ENCODE results near the gene SP1.
"Not testable (repeated sequence)": the region's sequence is repeated elsewhere in the genome, so short reads cannot be mapped to it uniquely, and the experiment has no call there.

Gene SP1

DNA sequence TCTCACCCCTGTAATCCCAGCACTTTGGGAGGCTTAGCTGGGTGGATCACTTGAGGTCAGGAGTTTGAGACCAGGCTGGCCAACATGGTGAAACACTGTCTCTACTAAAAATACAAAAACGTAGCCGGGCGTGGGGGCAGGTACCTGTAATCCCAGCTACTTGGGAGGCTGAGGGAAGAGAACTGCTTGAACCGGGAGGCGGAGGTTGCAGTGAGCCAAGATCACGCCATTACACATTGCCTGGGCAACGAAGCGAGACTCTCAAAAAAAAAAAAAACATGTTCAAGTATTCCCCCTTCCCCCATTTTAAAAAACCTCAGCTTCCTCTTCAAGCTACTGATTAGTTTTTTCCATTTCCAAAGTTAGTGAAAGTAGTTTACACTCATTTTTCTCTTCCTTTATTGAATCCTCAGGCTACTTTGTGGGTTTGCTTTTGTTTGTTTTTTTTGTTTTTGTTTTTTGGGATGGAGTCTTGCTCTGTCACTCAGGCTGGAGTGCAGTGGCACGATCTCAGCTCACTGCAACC, 37.4 kb downstream of the SP1 start:
- H3K27me3 Mint-ChIP-seq, H3K36me3 Mint-ChIP-seq, H3K9me3 Mint-ChIP-seq: not testable (repeated sequence)
- H3K4me1 Mint-ChIP-seq = peaks cover 70% of the 10 kb centered on the region
- peak overlapping the region; percentile 34 for H3K4me3 Mint-ChIP-seq
- peak overlapping the region; percentile 86 for H3K27ac Mint-ChIP-seq

- Mint-ChIP-seq H3K36me3 (no peaks in the 10 kb centered on the region), H3K4me1 (peaks cover 62% of the 10 kb centered on the region), H3K9me3 (no peaks in the 10 kb centered on the region), H3K4me3 (no peak overlapping the region), H3K27me3 (no peaks in the 10 kb centered on the region), H3K27ac (no peak overlapping the region)
These were observed 38.2 kb downstream of the SP1 start for GRCh38 chr12:53418221-53418620.

DNA sequence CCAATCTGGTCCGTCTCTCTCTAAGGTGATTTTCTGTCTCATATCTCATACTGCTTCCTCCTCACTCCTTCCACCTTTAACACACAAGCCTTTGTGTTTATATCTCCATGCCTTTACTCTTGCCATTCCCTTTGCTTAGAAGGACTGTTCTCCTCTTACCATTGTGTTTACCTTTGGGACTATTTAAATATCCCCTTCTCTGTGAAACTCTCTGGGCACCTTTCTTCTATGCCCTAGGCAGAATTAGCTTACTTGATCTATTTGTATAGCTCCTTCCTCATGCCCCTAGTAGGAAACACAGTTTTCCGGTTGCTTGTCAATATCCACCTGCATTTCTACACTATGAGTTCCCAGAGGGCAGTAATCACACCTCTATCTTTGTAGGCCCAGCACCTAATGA, 39.8 kb downstream of the SP1 start:
- H3K36me3 Mint-ChIP-seq = no peaks in the 10 kb centered on the region
- H3K9me3 Mint-ChIP-seq = no peaks in the 10 kb centered on the region
- no peak overlapping the region for H3K27ac Mint-ChIP-seq
- no peaks in the 10 kb centered on the region for H3K27me3 Mint-ChIP-seq
- H3K4me1 Mint-ChIP-seq = peaks cover 47% of the 10 kb centered on the region
- no peak overlapping the region for H3K4me3 Mint-ChIP-seq

DNA sequence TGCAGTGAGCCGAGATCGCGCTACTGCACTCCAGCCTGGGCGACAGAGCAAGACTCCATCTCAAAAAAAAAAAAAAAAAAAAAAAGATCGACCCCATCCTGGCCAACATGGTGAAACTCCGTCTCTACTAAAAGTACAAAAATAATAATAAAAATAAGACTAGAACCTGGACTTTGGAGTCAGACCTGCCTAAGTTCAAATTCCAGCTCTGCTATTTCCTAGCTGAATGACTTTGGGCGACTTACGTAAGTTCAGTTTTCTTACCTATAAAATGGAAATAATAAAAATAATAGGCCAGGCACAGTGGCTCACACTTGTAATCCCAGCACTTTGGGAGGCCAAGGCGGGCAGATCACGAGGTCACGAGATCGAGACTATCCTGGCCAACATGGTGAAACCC, 42.3 kb downstream of the SP1 start:
- H3K4me3 Mint-ChIP-seq, H3K9me3 Mint-ChIP-seq, H3K27ac Mint-ChIP-seq, H3K27me3 Mint-ChIP-seq, H3K36me3 Mint-ChIP-seq: not testable (repeated sequence)
- peaks cover 29% of the 10 kb centered on the region for H3K4me1 Mint-ChIP-seq

GRCh38 chr12:53423597-53423996, 43.6 kb downstream of the SP1 start, which contains the start of gene AMHR2:
TSS of gene AMHR2 (plus strand) at chr12:53423855. CDS start at chr12:53423935, 80 bp downstream.
- H3K9me3 Mint-ChIP-seq = no peaks in the 10 kb centered on the region
- H3K27ac Mint-ChIP-seq = no peak within 1 kb of the TSS
- peaks cover 25% of the 10 kb centered on the region for H3K4me1 Mint-ChIP-seq
- H3K36me3 Mint-ChIP-seq = no peaks in the 10 kb centered on the region
- no peak within 1 kb of the TSS for H3K4me3 Mint-ChIP-seq
- H3K27me3 Mint-ChIP-seq = no peaks in the 10 kb centered on the region

DNA sequence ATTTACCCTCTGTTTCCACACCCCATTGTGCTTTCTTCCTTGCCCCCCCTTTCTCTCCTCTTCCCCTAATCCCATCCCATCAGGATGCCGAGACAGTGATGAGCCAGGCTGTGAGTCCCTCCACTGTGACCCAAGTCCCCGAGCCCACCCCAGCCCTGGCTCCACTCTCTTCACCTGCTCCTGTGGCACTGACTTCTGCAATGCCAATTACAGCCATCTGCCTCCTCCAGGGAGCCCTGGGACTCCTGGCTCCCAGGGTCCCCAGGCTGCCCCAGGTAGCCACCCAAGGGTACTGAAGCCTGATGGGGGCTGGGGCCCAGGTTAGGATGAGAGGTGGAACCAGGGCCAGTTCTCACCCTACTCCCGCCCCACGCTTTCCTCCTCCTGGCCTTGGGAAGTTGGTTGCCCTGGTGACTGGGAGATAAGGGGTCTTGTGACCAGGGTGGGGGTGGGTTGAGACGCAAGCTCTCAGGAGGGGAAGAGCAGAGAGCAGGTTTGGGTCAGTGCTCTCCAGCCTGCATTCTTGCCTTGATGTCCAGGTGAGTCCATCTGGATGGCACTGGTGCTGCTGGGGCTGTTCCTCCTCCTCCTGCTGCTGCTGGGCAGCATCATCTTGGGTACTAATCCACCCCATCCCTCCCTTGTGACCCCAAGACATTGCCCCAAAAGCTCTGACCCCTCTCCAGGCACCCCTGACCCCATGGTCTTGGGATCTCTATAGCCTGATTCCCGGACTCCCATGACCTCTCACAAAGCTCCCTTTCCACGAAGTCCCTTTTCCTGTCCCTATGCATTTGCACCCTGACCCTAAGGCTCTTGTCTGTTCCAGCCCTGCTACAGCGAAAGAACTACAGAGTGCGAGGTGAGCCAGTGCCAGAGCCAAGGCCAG, 44.9 kb downstream of the SP1 start:
- H3K9me3 Mint-ChIP-seq = no peaks in the 10 kb centered on the region
- H3K27ac Mint-ChIP-seq = no peak overlapping the region
- no peaks in the 10 kb centered on the region for H3K27me3 Mint-ChIP-seq
- peaks cover 15% of the 10 kb centered on the region for H3K4me1 Mint-ChIP-seq
- H3K4me3 Mint-ChIP-seq = no peak overlapping the region
- no peaks in the 10 kb centered on the region for H3K36me3 Mint-ChIP-seq

GRCh38 chr12:53425515-53426150, 45.7 kb downstream of the SP1 start:
- H3K36me3 Mint-ChIP-seq = no peaks in the 10 kb centered on the region
- no peak overlapping the region for H3K4me3 Mint-ChIP-seq
- H3K9me3 Mint-ChIP-seq = no peaks in the 10 kb centered on the region
- peaks cover 15% of the 10 kb centered on the region for H3K4me1 Mint-ChIP-seq
- no peaks in the 10 kb centered on the region for H3K27me3 Mint-ChIP-seq
- no peak overlapping the region for H3K27ac Mint-ChIP-seq

DNA sequence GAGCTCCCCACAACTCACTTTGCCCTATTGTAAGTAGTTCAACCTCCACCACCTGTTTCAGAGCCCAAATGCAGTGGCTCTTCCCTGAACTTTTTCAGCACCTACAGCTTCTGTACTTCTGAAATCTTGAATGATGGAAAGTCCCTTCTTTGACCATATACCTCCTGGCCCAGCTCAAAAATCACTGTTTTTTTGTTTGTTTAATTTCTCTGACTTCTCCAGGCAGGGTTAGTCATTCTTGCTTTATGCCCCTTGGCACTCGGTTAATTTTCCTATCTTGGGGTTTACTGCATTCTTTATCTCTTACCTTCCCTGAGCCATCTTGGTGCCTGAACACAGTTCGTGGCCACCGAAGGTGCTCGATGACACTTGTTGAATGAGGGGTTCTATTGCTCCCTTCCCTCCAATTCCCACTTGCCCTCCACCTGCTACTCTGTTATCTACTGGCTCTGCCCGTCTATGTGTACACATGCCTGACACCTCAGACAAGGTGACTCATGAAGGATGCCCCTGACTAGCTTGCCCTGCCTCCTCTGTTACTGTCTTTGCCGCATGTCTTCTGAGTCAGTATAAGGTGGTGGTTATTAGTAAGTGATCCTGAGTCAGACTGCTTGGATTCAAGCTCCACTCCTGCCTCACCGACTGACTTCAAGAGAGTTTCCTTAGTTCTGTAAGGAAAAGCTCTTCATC, 48.1 kb downstream of the SP1 start:
- H3K4me3 Mint-ChIP-seq = no peak overlapping the region
- no peaks in the 10 kb centered on the region for H3K27me3 Mint-ChIP-seq
- no peaks in the 10 kb centered on the region for H3K9me3 Mint-ChIP-seq
- H3K4me1 Mint-ChIP-seq = peaks cover 9% of the 10 kb centered on the region
- H3K27ac Mint-ChIP-seq = peak overlapping the region; percentile 87
- H3K36me3 Mint-ChIP-seq = no peaks in the 10 kb centered on the region

DNA sequence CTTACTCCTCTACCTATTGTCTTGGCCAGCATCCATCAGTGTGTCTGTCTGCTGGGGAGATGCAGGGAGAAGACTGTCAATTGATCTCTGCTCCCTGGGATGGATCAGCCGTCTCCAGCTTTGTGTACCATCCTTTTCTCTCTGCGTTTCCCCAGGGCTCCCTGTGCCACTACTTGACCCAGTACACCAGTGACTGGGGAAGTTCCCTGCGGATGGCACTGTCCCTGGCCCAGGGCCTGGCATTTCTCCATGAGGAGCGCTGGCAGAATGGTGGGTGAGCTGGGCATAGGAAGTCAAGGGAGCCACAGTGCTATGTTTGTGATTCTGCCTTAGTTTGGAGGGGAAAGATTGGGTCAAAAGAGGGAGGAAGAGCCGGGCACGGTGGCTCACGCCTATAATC, 48.8 kb downstream of the SP1 start:
- no peak overlapping the region for H3K27ac Mint-ChIP-seq
- H3K4me3 Mint-ChIP-seq = no peak overlapping the region
- H3K9me3 Mint-ChIP-seq = no peaks in the 10 kb centered on the region
- no peaks in the 10 kb centered on the region for H3K27me3 Mint-ChIP-seq
- H3K36me3 Mint-ChIP-seq = no peaks in the 10 kb centered on the region
- peaks cover 9% of the 10 kb centered on the region for H3K4me1 Mint-ChIP-seq

GRCh38 chr12:53430116-53430515, 50.1 kb downstream of the SP1 start:
- no peaks in the 10 kb centered on the region for H3K9me3 Mint-ChIP-seq
- no peak overlapping the region for H3K4me3 Mint-ChIP-seq
- no peak overlapping the region for H3K27ac Mint-ChIP-seq
- H3K4me1 Mint-ChIP-seq = peaks cover 9% of the 10 kb centered on the region
- H3K36me3 Mint-ChIP-seq = no peaks in the 10 kb centered on the region
- H3K27me3 Mint-ChIP-seq = no peaks in the 10 kb centered on the region

DNA sequence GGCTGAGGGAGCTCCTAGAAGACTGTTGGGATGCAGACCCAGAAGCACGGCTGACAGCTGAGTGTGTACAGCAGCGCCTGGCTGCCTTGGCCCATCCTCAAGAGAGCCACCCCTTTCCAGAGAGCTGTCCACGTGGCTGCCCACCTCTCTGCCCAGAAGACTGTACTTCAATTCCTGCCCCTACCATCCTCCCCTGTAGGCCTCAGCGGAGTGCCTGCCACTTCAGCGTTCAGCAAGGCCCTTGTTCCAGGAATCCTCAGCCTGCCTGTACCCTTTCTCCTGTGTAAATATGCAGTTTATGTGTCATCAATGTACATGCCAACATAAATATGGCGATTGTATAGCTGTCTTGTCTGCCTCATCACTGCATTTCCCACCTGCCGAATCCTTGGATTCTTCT, 51.2 kb downstream of the SP1 start:
- Mint-ChIP-seq H3K27ac (no peak overlapping the region), H3K9me3 (no peaks in the 10 kb centered on the region), H3K36me3 (no peaks in the 10 kb centered on the region), H3K27me3 (no peaks in the 10 kb centered on the region), H3K4me3 (no peak overlapping the region), H3K4me1 (peaks cover 9% of the 10 kb centered on the region)

DNA sequence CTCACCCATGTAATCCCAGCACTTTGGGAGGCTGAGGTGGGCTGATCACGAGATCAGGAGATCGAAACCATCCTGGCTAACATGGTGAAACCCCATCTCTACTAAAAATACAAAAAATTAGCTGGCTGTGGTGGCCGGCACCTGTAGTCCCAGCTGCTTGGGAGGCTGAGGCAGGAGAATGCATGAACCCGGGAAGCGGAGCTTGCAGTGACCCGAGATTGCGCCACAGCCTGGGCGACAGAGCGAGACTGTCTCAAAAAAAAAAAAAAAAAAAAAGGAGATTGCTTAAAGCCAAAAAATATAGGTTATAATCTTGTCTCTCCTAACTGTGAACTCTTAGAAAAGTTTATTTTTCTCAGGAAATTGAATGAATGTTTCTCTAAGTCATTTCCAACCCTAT, 55.4 kb downstream of the SP1 start:
- not testable (repeated sequence) for H3K36me3 Mint-ChIP-seq, H3K4me3 Mint-ChIP-seq, H3K27me3 Mint-ChIP-seq, H3K4me1 Mint-ChIP-seq, H3K27ac Mint-ChIP-seq, H3K9me3 Mint-ChIP-seq

DNA sequence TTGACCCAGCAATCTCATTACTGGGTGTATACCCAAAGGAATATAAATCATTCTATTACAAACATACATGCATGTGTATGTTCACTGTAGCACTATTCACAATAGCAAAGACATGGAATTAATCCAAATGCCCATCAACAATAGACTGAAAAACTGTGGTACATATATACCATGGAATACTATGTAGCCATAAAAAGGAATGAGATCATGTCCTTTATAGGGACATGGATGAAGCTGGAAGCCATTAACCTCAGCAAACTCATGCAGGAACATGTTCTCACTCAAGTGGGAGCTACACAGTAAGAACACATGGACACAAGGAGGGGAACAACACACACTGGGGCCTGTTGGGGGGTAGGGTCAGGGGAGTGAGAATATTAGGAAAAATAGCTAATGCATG, 59.6 kb downstream of the SP1 start:
- H3K4me3 Mint-ChIP-seq = peak overlapping the region; percentile 23
- H3K27ac Mint-ChIP-seq, H3K36me3 Mint-ChIP-seq: not testable (repeated sequence)

DNA sequence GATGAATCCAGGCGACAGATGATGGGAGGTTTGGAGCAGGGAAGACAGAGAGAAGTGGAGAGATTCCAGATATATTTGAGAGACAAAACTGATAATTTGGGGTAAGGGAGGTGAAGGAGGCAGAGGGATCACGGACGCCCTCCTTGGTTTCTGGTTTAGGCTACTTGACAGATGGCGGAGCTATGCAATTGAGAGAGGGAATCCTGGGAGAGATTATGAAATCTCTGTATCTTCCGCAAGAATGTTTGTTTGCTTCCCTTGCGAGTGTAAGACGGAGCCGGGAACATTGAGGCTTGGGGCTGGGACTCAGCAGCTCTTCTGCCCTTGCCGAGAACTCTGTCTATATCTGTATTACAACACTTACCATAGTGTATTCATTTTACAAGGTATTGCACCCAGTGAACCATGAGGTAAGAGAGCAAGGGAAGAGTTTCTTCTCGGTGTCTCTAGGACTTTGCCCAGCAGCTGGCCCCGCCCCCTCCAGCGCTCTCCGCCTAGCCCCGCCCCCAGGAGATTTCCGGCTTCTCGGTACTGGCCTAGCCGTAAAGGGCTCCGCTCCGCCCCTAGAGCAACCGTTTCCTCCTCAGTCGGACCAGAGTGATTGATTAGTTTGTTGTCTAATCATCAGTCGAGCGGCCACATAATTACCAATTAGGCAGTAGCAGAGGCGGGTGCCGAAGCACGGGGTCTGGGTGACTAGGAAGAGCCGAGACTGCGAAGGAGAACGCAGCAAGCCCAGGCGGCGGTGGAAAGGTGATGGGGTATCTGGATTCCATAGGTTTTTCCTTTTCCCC, 61.3 kb downstream of the SP1 start, which contains the start of gene PRR13:
Gene PRR13 (plus strand): TSS at position 695 of the 794 bp plus-strand sequence. CDS start 981 bp downstream, outside the sequence.
- Mint-ChIP-seq H3K4me1 (peaks cover 38% of the 10 kb centered on the region), H3K9me3 (no peaks in the 10 kb centered on the region), H3K36me3 (peaks cover 6% of the 10 kb centered on the region), H3K27ac (peak within 1 kb of the TSS; percentile 93), H3K4me3 (peak within 1 kb of the TSS; percentile 94), H3K27me3 (no peaks in the 10 kb centered on the region)

More for the DNA sequence above, 59.6 kb downstream of the SP1 start:
- H3K4me1 Mint-ChIP-seq = peaks cover 24% of the 10 kb centered on the region
- not testable (repeated sequence) for H3K27me3 Mint-ChIP-seq, H3K9me3 Mint-ChIP-seq

- H3K9me3 Mint-ChIP-seq = no peaks in the 10 kb centered on the region
- peak overlapping the region; percentile 70 for H3K4me3 Mint-ChIP-seq
- peak overlapping the region; percentile 86 for H3K27ac Mint-ChIP-seq
- H3K27me3 Mint-ChIP-seq = no peaks in the 10 kb centered on the region
- peaks cover 11% of the 10 kb centered on the region for H3K36me3 Mint-ChIP-seq
- H3K4me1 Mint-ChIP-seq = peaks cover 42% of the 10 kb centered on the region
These were observed 64.0 kb downstream of the SP1 start for GRCh38 chr12:53443955-53444354.
